22Rv1 (cell line): ENCODE data around the gene C19orf25.

Source experiments
- H3K27ac ChIP-seq: fragments of 450-650 bp; 2 replicates; pipeline ENCODE4 v1.5.1; 2017
- CTCF ChIP-seq: fragments of 450-650 bp; IDR thresholded peaks from 2 replicates; pipeline ENCODE4 v1.5.1; 2017; ENCODE audit warnings: mild to moderate bottlenecking
- ZFX ChIP-seq: fragments of 450-650 bp; IDR thresholded peaks from 2 replicates; pipeline ENCODE4 v1.6.1; 2017; ENCODE audit warnings: antibody characterized with exemption, borderline replicate concordance

C19orf25 gene

DNA sequence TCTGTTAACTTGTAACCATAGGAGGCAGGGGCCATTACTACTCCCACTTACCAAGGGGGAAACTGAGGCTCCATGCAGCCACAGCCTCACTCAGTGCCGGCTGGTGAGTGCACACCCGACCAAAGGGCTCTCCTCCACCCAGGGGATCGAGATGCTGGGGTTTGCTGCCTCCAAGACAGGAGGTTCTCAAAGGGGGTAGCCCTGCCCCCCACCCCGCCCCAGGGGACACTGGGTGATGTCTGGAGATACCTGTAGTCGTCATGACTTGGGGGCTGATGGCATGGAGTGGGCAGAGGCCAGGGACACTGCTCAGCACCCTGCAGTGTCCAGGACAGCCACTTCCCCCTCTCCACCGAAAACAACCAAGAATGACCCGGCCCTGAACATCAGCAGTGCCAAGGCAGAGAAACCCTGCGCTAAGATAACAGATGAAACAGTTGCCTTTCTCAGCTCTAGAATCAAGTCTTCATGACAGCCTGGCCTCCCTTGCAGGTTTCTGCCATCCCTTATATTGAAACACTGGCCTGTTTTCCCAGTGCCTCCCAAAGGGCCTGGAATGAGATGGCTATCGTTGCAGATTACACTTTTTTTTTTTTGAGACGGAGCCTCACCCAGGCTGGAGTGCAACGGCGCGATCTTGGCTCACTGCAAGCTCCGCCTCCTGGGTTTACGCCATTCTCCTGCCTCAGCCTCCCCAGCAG, 15.2 kb upstream of the C19orf25 start:
- TF ChIP-seq CTCF (no peak), ZFX (no peak)
- no peak overlapping the region for H3K27ac ChIP-seq

- H3K27ac ChIP-seq: no peak overlapping the region
- no peak for TF ChIP-seq ZFX
- TF ChIP-seq CTCF: no peak
These were observed 13.5 kb upstream of the C19orf25 start for GRCh38 chr19:1492474-1493006.

DNA sequence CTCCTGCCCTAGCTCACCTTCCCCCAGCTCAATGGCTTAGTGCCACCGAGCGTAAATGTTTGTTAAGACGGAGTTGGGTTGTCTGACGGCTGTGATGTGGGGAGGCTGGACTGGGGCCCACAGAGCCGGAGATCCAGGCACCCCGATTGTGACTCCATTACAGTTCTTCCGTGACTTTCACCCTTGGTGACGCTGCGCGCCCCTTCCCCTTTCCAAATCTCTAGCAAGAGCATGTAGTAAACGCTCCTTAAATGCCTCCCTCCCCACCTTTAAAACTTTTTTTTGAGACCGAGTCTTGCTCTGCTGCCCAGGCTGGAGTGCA, 12.8 kb upstream of the C19orf25 start:
- no peak overlapping the region for H3K27ac ChIP-seq
- no peak for TF ChIP-seq CTCF
- TF ChIP-seq ZFX: no peak

- no peak for TF ChIP-seq CTCF
- no peak for TF ChIP-seq ZFX
- H3K27ac ChIP-seq: peak within 1 kb of the TSS; percentile 66
These were observed 12.3 kb upstream of the C19orf25 start, which contains the start of gene REEP6 for GRCh38 chr19:1491114-1491848. Gene REEP6, plus strand, starts transcription at chr19:1491181. Its CDS starts 89 bp downstream, at chr19:1491270.

GRCh38 chr19:1490311-1491113, 11.5 kb upstream of the C19orf25 start, which contains the start of gene PCSK4:
Gene PCSK4, minus strand, starts transcription at chr19:1490350. Its CDS starts 4 bp downstream, at chr19:1490346.
- peak within 1 kb of the TSS; percentile 66 for H3K27ac ChIP-seq
- TF ChIP-seq CTCF: no peak
- TF ChIP-seq ZFX: no peak

DNA sequence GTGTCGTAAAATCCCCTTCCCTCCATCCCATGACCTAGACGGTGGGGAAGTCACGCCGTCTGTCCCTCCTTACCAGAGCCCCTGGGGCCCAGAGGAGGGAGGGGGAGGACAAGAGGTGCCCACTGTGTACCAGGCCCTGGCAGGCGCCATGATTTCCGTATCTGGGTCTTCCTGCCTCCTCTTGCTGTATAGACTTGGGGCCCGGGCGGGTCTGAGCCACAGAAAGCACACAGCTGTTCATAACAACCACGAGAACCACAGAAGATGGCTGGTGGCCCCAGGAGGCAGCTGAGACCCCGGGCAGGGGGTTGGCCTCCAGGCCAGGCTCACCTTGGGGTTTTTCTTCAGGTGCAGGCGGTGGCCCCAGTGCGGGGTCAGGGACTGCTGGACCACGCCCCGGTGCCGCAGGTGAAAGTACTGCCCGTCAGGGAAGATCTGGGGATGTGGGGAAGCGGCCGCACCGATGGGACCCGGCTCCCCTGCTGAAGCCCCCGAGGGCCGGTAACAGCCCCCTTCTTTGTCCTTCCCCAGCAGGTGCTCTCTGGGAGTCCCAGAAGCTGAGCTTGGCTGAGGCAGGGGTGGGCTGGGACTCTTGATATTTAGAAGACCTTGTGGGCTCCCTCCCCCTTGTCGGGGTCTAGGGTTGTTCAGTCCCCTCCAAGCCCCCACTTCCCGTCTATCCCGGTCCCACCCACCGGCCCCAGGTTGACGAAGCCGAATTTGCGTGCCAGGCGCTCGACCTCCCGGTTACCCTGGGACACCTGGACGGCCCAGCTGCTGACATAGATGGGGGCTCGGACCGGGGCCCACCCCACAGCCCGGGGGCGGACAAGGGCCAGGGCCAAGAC, 10.7 kb upstream of the C19orf25 start:
- H3K27ac ChIP-seq: peak overlapping the region; percentile 66
- TF ChIP-seq ZFX: no peak
- TF ChIP-seq CTCF: no peak
